HT-29 (cell line): ENCODE results near the gene SMARCD3. TPM values are rescaled to one million over a fixed set of nuclear protein-coding genes. Genes with fewer than 3 reads are reported as not detected.

Experiments used
- DNase-seq: peaks from one replicate; pipeline ENCODE4 v3.0.0-alpha.2; 2015; ENCODE audit warnings: low spot score
- total RNA-seq: library from RNA; depleted of rRNA; stranded (reverse); fragments of >200 nt; shearing (Covaris generic); gene quantifications from 2 replicates; pipeline ENCODE4 v1.2.3, GENCODE V29; 2014; rRNA removed

Gene SMARCD3
- total RNA-seq: 1.1 and 1.3 TPM in 2 replicates

DNA sequence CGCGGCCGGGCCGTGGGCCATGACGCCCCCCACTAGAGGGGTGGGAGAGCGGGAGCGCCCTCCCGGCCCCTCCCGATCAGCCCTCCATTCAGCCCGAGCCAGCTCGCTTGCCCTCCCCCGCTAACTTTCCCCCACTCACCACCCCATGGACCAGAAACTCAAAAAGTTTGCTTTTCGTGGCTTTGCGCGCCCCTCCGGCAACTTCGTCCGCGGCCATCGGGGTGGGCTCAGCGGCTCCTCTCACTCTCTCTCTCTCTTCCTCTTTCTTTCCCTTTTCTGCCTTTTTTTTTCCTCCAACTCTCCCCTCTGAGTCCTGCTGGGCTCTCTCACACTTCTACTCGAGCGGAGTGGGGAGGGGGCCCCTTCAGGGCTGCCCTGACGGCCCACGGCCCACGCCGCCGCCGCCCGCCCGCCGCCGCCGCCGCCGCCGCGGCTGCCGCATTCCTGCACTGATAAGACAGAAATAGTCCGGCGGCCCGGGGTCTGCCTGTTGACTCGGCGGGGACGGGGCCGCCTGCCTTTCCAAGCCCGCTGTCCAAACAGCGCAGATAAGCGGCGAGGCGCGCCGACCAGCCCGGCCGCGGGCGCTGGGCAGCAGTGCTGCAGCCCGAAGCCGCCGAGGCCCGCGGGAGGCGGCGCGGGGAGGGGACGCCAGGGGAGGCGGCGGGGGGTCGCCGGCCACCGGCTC lies at the start of gene SMARCD3:
TSS of gene SMARCD3 (minus strand) at position 349 of the 688 bp plus-strand sequence. CDS start at position 217, 132 bp downstream.
- no peak for DNase-seq

DNA sequence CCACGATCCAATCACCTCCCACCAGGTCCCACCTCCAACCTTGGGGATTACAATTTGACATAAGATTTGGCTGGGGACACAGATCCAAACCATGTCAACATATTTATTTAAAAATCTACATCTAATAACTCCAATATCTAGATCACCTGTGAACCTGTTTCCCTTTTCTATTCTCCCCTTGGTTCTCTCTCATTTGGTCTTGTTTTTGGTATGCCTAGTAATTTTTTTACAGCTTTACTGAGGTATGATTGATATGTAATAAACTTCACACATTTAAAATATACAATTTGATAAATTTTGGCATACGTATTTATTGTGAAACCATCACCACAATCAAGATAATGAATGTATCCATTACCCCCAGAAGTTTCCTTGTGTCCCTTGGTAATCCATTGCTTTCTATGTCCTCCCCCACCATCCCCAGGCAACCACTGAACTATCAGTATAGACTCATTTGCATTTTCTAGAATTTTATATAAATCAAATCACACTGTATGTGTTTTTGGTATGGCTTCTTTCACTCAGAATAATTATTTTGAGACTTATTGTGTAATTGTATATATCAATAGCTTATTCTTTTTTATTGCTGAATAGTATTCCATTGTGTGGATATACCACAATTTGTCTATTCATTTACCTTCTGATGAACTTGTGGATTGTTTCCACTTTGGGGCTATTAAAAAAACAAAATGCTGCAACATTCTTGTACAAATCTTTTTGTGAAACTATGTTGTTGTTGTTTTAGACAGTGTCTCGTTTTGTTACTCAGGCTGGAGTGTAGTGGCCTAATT lies 47.9 kb upstream of the SMARCD3 start:
- DNase-seq: no peak

DNA sequence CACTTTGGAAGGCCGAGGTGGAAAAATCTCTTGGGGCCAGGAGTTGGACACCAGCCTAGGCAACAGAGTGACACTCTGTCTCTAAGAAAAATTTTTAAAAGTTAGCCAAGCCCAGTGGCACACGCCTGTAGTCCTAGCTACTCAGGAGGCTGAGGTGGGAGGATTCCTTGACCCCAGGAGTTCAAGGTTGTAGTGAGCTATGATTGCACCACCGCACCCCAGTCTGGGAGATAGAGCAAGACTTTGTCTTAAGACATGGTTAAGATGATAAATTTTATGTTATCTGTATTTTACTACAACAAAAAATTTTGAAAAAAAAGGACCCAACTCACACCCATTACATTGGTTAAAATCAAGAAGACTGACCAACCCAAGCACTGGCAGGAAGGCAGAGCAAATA lies 44.4 kb upstream of the SMARCD3 start:
- DNase-seq: no peak

GRCh38 chr7:151291206-151291605 lies 42.7 kb upstream of the SMARCD3 start:
- no peak for DNase-seq

GRCh38 chr7:151290355-151290760 lies 41.9 kb upstream of the SMARCD3 start:
- DNase-seq: no peak

- DNase-seq: no peak
These were observed 41.4 kb upstream of the SMARCD3 start for GRCh38 chr7:151289891-151290290.

- DNase-seq: no peak
These were observed 37.7 kb upstream of the SMARCD3 start for GRCh38 chr7:151286148-151286547.

- no peak for DNase-seq
These were observed 34.8 kb upstream of the SMARCD3 start for GRCh38 chr7:151283302-151283701.

DNA sequence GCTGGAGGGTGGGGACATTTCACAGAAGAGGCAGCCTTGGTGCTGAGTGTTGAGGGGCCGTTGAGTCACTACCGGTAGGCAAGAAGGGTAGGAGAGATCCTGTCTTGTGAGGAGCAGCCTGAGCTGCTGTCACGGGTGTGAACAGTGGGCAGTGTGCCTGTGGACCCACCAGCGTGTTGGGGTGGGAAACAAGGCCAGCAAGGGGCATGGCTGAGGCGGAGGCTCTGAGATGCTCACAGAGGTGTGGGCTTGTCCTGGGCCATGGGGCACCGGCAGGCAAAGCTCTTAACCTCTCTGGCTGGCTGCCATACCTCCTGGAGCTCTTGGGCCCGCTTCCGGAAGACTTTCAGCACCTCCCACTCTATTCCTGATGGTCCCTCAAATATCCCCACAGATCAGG lies 33.6 kb upstream of the SMARCD3 start:
- no peak for DNase-seq

- DNase-seq: no peak
These were observed 33.2 kb upstream of the SMARCD3 start for GRCh38 chr7:151281686-151282085.

GRCh38 chr7:151280388-151281019 lies 32.0 kb upstream of the SMARCD3 start:
- no peak for DNase-seq

- no peak for DNase-seq
These were observed 31.4 kb upstream of the SMARCD3 start for GRCh38 chr7:151279868-151280267.

DNA sequence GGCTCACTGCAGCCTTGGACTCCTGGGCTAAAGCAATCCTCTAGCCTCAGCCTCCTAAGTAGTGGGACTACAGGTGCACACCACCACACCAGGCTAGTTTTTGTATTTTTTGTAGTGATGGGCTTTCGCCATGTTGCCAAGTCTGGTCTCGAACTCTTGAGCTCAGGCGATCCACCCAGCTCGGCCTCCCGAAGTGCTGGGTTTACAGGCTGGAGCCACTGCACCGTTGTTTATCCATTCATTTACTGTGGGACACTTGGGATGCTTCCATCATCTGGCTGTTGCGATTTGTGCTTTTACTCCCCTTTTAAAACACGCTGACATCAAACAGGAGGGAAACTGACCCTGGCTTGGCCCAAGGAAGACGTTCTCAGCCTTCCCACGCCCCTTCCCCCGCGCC lies 30.5 kb upstream of the SMARCD3 start:
- no peak for DNase-seq

DNA sequence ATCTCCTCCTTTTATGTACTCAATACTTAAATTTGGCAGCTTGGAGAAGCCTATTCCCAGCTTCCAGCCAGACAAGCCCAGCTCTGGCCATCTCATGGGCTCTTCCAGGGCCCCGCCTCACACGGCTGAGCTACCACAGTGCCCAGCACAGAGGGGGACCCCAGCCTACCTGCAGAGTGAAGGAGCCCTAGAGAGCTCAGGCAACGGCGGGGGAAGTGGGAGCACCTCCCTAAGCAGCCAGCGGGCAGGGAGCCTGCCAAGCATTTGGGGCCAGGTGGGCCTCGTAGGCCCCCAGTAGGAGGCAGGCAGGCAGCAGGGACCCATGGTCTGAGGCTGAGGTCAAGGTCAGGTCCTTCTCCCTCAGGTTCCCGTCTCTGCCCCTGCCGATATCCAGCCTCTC lies 29.1 kb upstream of the SMARCD3 start:
- no peak for DNase-seq

DNA sequence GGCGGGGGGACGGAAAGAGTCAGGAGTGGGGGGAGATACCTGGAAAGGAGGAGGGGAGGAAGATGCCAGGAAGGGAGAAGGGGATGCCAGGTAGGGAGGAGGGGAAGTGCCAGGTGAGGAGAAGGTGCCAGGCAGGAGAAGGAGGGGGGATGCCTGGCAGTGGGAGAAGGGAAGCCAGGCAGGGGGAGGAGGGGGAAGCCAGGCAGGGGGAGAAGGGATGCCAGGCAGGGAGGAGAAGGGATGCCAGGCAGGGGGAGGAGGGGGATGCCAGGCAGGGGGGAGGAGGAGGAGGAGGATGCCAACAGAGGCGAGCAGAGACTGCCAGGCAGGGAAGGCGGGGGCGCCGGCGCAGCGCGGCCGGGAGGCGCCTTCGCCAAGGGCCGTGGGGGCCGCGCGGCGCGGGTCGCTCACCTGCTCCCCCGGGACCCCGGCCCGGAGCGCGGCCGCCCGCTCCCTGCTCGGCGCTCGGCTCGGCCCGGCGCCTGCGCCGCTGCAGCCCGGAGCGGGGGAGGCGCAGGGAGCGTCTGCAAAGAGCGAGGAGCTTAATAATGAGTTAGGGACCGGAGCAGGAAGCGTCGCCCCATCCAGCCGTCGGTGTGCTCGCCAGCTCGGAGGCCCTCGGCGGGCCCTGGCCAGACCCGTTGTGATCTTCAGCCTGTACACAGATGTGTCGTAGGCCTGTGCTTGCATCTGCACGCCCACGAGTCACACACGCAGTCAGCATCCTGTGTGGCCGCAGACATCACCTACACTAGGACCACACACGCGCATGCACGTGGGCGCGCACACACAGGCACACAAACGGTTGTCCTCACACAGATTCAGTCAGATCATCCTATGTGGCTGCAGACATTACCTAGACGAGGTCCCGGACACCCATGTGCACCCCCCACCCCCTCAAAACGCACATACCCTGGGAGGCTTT lies 28.4 kb upstream of the SMARCD3 start:
- peak; percentile 47 for DNase-seq

DNA sequence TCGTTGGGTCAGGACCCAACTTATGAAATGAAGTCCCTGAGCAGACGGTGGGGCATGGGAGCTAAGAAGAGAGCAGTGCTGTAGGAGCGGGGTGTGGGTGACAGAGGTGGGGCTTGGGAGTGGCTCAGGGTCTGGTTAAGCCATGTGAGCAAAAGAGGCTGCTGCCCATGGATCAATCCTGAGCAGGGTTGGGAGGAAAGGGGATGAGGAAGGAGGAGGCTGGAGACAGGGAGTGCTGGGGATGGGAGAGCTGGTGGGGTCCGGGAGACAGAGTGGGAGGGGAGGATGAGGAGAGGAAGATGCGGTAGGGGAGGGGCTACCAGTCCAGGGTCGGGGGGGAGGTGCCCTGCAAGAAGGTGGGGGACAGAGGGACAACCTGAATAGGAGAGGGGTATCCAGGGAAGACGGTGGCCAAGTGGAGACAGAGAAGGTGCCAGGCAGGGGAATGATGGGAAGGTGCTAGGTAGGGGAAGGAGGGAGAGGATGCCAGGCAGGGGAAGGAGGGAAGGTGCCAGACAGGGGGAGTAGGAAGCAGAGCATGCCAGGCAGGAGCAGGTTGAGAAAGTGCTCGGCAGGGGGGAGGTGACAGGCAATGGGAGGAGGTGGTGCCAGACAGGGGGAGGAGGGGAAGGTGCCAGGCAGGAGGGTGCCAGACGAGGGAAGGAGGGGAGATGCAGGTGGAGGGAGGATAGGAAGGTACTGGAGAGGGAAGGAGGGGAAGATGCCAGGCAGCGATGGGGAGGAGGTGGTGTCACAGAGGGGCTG lies 27.5 kb upstream of the SMARCD3 start:
- no peak for DNase-seq

DNA sequence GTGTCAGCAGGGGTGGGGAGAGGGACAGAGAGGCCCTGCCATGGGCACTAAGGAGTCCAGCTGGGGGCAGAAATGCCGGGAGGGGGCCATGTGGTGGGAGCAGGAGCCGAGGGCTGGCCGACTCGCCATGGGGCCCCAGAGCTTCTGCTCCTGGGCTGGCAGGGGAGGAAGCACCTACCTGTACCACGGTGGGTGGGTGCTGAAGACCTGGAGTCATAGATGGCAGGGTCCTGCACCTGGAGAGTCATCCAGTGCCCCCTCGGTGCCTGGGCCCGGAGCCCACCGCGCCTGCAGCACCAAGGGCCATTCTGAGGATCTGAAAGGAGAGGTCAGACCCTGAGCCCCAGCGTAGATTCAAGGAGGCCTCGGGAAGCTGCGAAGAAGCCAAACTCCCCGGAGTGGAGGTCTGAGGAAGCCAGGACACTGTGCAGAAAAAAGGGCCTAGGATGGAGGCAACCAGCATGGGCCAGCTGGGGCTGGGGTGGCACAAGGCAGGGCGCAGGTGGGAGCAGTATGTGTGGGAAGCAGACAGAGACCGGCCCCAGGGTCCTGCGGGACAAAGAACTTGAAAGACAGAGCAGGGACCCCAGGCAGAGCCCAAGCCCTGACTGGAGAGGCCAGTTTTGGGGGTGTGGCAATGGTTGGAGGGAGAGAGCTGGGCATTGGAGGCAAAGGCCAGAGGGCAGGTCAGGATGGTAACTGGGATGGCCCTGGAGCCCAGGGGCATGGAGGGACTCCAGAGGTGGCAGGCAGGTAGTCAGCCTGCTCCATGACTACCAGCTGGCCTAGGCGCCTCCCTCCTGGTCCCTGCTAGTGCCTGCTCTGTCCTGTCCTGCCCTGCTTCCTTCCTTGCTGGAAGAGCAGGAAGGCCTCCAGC lies 26.7 kb upstream of the SMARCD3 start:
- DNase-seq: no peak

DNA sequence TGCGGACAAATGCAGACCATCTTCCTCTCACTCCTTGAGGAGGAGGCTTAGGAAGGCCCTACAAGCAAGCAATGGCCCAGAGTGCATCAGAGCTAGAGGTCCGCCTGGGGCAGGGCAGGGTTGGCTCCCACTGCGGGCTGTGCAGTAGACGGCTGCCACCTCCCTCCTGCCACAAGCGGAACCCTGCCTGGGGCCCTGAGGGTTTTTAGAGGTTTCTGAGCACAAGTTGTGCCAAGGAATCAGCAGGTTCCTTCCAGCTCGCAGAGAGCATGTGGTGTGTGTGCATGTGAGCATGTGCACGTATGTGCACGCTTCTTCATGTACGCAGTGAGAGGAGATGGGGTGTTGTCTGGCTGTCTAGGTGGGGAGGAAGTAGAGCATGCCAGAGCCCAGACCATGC lies 25.9 kb upstream of the SMARCD3 start:
- no peak for DNase-seq

GRCh38 chr7:151273651-151274390 lies 25.3 kb upstream of the SMARCD3 start:
- DNase-seq: no peak
